GM18507 (cell line): ENCODE measurements around the gene PPL.
"Not testable (repeated sequence)": the region's sequence is repeated elsewhere in the genome, so short reads cannot be mapped to it uniquely, and the experiment has no call there.

Experiments
- DNase-seq: peaks from one replicate; pipeline ENCODE4 v3.0.0; 2011; ENCODE audit warnings: low read depth; ENCODE audit not compliant: insufficient read length; ENCODE audit errors: extremely low spot score
- FAIRE-seq: peaks from 2 replicates; lab custom pipeline; 2011; peaks lifted over from hg19 to GRCh38; lab: Jason Lieb, UNC

PPL gene

GRCh38 chr16:4915226-4915761, 21.7 kb downstream of the PPL start:
- DNase-seq (no peak), FAIRE-seq (no peak)

DNA sequence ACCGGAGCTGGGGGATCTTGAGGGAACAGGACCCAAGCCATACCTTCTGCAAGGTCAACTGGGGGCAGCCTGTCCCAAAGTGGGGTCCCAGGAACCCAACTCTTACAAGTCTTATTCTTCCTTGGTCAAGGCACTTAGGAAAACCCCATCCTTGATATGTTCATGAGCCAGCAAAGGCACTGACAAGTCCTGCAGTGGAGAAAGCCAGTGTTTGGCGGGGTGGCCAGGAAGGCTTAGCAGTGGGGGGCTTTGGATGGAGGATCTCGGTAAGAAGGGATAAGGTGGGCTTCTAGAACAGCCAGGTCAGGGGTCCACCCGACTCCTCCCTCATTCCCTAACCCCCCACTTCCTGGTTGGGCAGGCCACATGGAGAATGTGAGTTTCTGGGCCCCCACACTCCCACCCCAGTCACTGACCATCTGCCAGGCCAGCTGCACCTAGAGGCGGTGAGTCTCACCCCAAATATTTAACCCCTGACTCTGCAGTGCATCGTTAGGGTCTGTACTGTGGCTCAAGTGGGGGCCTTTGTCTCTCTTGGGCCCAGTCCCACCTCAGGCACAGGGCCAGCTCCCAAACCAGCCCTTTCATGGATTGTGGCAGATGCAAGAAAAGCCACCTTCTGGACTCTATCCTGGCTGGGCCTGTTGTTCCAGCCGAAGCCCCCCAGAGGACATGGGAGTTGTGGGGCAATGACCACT, 22.3 kb downstream of the PPL start:
- FAIRE-seq = no peak
- DNase-seq = no peak

DNA sequence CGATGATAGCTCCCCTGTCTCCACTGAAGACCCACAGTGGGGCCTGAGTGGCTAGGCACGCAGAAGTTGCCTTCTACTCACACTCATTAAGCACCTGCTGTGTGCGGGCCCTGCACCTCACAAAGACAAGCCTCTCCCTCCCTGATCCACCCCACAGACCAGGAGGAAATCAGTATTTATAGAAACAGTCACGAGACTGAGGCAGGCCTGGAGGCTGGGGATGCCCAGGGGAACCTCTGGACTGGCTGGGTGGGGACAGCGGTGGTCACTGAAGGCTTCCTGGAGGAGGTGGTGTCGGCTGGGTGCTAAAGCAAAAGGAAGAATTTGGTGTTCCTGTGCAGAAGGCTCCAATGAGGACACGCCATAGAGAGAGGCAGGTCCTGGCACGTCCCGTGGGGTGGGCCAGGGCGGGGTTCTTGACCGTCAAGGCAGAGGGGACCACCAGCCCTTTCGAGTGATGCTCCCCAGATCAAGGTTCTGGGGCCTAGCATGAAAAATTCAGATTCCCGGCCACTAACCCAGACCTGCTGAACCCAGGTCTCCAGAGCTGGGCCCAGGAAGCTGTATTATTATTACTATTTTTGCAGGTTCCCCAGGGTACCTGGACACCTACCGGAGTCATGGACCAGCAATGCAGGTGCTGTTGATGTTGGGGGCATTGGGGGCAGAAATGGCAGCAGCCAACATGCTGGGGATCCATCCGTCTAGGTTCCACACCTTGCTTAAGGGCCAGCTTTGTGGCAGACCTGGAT, 23.0 kb downstream of the PPL start:
- FAIRE-seq = no peak
- DNase-seq = no peak

DNA sequence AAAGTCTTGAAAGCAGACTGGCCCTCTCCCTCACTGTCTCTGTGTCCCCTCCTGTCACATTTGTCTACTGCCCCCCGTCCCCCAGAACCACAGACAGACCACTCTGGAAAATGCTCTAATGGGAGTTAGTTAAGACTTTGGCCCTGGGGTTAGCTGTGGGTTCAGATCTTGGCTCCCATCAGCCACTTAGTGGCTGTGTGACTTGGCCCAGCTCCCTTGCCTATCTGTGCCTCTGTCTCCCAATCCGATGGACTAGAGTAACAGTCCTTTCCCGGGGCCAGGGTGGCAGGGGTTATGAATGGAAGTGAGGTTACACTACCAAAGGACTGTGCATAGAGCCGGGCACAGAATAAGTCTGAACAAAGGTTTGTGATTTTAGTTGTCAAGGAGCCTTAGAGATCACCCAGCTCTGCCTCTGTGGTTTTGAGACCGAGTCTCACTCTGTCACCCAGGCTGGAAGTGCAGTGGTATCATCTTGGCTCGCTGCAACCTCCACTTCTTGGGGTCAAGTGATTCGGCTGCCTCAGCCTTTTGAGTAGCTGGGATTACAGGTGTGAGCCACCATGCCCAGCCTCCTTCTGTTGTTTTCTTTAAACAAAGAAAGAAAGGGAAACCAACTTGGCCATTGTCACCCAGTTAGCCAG, 23.7 kb downstream of the PPL start:
- DNase-seq (no peak), FAIRE-seq (no peak)

GRCh38 chr16:4911970-4912386, 25.0 kb downstream of the PPL start:
- no peak for DNase-seq
- no peak for FAIRE-seq

GRCh38 chr16:4910828-4911227, 26.1 kb downstream of the PPL start:
- FAIRE-seq (no peak), DNase-seq (no peak)

GRCh38 chr16:4909825-4910224, 27.1 kb downstream of the PPL start:
- no peak for FAIRE-seq
- no peak for DNase-seq

DNA sequence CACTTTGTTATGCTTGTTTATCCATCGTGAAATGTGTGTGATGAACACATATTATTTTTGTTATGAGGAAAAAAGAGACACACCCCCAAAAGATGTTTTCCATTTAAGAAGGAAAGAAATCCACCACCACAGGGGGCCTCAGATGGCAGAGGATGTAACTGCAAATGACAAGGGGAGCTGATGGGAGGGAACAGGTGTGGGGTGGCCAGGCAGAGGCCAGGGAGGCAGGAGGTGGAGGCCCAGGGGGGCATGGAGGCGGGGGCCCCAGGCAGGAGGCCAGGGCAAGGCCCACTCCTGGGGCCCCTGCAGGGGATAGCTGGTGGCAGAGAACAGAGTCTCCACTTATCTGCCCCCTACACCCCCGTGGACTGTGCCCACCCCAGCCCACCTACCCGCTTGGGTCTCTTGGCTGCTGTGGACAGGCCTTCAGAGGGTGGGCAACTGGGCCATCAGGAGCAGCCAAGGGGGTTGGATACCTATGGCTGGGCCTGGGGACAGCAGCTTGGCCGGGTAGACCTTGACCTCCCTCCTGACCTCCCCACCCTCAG, 28.0 kb downstream of the PPL start:
- FAIRE-seq (no peak), DNase-seq (no peak)

DNA sequence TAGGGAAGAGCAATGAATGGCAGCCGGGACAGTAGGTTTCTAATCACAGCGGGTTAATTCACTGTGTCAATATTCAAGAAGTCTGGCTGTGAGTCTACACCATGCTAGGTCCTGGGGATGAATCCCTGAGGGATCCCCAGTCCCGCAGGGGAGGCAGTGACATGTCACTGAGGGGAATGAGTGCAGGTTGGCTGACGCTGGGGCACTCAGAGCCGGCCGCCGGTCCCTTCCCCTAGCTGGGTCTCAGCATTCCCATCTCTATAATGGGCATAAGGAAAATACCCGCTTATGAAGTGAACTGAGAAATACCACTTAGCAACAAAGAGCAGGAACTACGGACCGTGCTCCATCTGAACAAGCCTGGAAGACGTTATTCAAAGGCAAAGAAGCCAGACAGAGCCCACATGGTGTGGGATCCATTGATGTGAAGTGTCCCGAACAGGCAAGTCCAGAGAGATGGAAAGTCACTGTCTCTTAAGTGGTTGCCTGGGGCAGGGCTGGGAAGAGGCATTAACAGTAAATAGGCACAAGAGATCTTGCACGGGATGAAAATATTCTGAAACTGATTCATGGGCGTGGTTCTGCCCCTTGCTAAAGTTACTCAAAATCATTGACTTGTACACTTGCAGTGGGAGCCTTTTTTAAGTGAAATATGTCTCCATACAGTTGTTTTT, 31.9 kb downstream of the PPL start:
- FAIRE-seq (no peak), DNase-seq (no peak)

GRCh38 chr16:4904108-4904941, 32.6 kb downstream of the PPL start:
- DNase-seq = no peak
- FAIRE-seq = no peak

GRCh38 chr16:4902038-4902437, 34.9 kb downstream of the PPL start:
- FAIRE-seq (no peak), DNase-seq (no peak)

DNA sequence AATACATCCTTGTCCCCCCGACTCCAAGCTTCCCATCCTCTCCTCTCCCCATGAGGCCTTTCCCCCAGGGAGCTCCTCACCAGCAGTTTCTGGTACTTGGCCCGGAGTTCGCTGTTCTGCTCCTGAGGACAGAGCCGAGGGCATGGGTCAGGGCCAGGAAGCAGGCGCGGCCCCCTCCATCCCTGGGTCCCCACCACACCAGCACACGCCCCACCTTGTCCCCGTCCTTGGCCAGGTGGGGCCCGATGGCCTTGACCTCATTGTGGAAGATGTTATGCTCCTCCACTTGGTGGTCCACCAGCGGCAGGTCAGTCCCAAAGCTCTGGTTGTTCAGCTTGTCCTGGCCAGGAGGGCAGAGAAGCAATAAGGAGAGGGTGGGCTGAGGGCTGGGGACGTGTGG, 36.2 kb downstream of the PPL start:
- no peak for DNase-seq
- FAIRE-seq = no peak

DNA sequence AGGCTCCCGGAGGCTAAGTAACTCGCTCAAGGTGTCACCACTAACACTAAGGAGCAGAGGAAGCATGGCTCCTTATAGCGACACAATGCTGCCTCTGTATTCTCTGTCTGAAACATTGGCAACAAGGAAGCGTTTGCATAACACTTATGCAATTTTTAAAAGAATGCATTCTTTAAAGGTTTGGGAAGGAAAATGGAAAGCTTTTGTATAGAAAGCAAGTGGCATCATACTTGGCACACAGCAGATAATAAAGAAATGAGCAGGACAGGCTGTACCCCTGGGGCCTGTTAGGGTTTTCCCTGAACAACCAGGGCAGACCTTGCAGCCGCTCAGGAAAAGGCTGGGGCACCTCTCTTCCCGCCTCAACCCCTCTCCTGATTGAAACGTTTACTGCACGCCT, 36.9 kb downstream of the PPL start:
- FAIRE-seq (no peak), DNase-seq (no peak)

DNA sequence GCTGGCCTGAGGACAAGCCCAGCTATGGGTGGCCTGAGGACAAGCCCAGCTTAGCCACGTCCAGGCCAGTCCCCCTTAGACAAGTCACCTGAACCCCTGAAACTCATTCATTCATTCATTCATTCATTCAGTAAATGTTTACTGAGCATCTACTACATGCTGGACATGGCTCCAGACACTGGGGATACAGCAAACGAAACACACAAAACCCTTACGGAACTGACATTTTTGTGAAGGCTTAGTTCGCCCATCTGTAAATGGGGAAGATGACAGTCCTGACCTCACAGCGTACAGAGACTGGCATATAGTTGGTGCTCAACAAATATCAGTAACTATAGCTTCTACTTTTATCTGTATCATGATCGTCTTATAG, 37.5 kb downstream of the PPL start:
- no peak for FAIRE-seq

GRCh38 chr16:4898811-4899473, 38.0 kb downstream of the PPL start:
- DNase-seq = no peak
- FAIRE-seq = no peak

More for the DNA sequence above, 37.5 kb downstream of the PPL start:
- DNase-seq = no peak

DNA sequence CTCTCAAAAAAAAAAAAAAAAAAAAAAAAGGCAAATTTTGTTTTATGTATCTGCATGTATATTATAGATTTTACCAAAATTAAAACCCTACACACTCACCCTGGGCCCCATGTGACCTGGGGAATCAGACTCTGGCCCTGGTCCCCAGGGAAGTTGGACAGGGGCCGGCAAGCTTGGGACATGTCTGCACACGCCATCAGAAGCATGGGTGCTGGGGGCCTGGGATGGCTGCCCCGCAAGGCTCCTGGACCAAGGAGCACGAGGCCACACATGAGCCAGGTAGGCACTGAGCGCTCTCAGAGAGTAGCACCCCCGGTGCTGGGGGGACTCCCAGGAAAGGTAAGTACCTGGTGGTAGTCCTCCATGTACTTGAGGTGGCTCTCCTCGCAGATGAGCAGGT, 39.6 kb downstream of the PPL start:
- DNase-seq (no peak), FAIRE-seq (no peak)

- not testable (repeated sequence) for FAIRE-seq, DNase-seq
Observed at GRCh38 chr16:4896761-4897160, 40.2 kb downstream of the PPL start.

GRCh38 chr16:4895366-4895765, 41.6 kb downstream of the PPL start:
- no peak for FAIRE-seq

More at GRCh38 chr16:4895366-4895765, 41.6 kb downstream of the PPL start:
- no peak for DNase-seq
